Transverse colon (tissue), 4 donors: ENCODE results near the gene PHACTR2. TPM values are rescaled to one million over a fixed set of nuclear protein-coding genes. Genes with fewer than 3 reads are reported as not detected.

Experiments
- DNase-seq: peaks from one replicate; pipeline ENCODE4 v3.0.0-alpha.2; 2019
- H3K27ac ChIP-seq, 4 donors: fragments of 200-600 bp; sonication (generic); 2 replicates each; pipeline ENCODE4 v1.5.1; 2016 to 2018; ENCODE audit warnings: inconsistent platforms in 4 of 4
- H3K27me3 ChIP-seq: fragments of 200-600 bp; sonication (generic); 2 replicates; pipeline ENCODE4 v1.5.1; 2017; ENCODE audit warnings: inconsistent platforms
- H3K36me3 ChIP-seq, 4 donors: fragments of 200-600 bp; sonication (generic); 2 replicates each; pipeline ENCODE4 v1.5.1; 2017 to 2019; ENCODE audit warnings: inconsistent platforms in 4 of 4
- H3K4me1 ChIP-seq, 4 donors: fragments of 200-600 bp; sonication (generic); 2 replicates each; pipeline ENCODE4 v1.5.1; 2017 to 2020; ENCODE audit warnings: inconsistent platforms in 4 of 4
- H3K4me3 ChIP-seq, 4 donors: fragments of 200-600 bp; sonication (generic); 1 replicate in 1 of 4; 2 replicates in 3 of 4; pipeline versions ENCODE4 v1.5.1 to v1.6.1; 2017 to 2019; ENCODE audit warnings: inconsistent platforms in 4 of 4
- H3K9me3 ChIP-seq, 2 donors: fragments of 200-600 bp; sonication (generic); 2 replicates each; pipeline ENCODE4 v1.5.1; 2017 to 2019; ENCODE audit warnings: inconsistent platforms in 2 of 2
- EP300 ChIP-seq: sonication (generic); formaldehyde crosslinking; IDR thresholded peaks from one replicate; pipeline ENCODE4 v1.6.1; 2017; ENCODE audit warnings: antibody characterized with exemption, low read depth
- POLR2A ChIP-seq: fragments of 450-650 bp; IDR thresholded peaks from one replicate; pipeline ENCODE4 v1.6.1; 2016; ENCODE audit warnings: antibody characterized with exemption, mild to moderate bottlenecking, moderate library complexity
- POLR2AphosphoS5 ChIP-seq, 3 donors: sonication (generic); formaldehyde crosslinking; IDR thresholded peaks; one replicate each; pipeline ENCODE4 v1.6.1; 2016; ENCODE audit warnings: antibody characterized with exemption in 3 of 3
- WGBS, 2 donors: methylation state at CpG; one replicate each; pipeline ENCODE4 v1.1.5; 2018; ENCODE audit warnings: low coverage in 1 of 2; 5-methylcytosine and 5-hydroxymethylcytosine counted together
- in situ Hi-C, 4 donors: fragments of 200-750 bp; cut with MboI; loops; one replicate each; pipeline versions ENCODE4 v1.15.0 to v1.15.1; 2017; ENCODE audit warnings: low sequenced_read_pairs in 3 of 4, low pct_ligation_motif_present in 1 of 4, low pct_unique_long_range_greater_than_20kb in 1 of 4
- intact Hi-C: fragments of 100-400 bp; cut with DNase I; formaldehyde crosslinking; loops from one replicate; pipeline ENCODE4 v1.15.1; 2023; ENCODE audit warnings: low total_unique reads
- total RNA-seq, 4 donors: library from RNA; depleted of rRNA; stranded (reverse); fragments of >200 nt; gene quantifications; one replicate each; pipeline ENCODE4 v1.1.0, GENCODE V29; 2016
- TF ChIP-seq, protein P1 (sequence below), 5 experiments: fragments of 200-600 bp in 3 of 5; fragments of 450-650 bp in 2 of 5; sonication (generic) in 3 of 5; IDR thresholded peaks; 1 replicate in 2 of 5; 2 replicates in 3 of 5; pipeline ENCODE4 v1.5.1; 2016 to 2017; ENCODE audit warnings: antibody characterized with exemption in 5 of 5, inconsistent platforms in 3 of 5, mild to moderate bottlenecking in 2 of 5, moderate library complexity in 1 of 5

The PHACTR2 gene
- total RNA-seq, 4 donors from 2014 or later, result 38.6 to 56.8 (median 48.7) TPM

DNA sequence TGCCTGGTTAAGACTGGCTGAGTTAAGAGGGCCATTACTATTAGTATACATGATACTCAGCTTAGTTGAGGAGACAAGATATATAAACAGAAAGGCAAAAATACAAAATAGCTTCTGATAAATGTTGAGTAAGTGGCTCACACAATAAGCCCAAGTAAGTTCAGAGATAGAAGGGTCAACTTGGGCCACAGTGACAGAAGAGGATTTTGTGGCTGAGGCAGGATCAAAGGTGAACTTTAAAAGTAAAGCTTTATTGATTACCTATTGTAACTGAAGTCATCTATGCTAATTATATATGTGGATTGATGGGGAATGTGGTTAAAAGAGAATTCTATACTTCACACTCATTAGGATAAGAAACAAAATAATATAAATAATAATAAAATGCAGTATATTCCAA lies 80.8 kb downstream of the PHACTR2 start:
- H3K4me3 ChIP-seq, result no peak overlapping the region
- no peak for DNase-seq
- H3K9me3 ChIP-seq, result no peaks in the 10 kb centered on the region
- no peak for TF ChIP-seq EP300
- TF ChIP-seq POLR2A, result no peak
- TF ChIP-seq, protein P1, sequence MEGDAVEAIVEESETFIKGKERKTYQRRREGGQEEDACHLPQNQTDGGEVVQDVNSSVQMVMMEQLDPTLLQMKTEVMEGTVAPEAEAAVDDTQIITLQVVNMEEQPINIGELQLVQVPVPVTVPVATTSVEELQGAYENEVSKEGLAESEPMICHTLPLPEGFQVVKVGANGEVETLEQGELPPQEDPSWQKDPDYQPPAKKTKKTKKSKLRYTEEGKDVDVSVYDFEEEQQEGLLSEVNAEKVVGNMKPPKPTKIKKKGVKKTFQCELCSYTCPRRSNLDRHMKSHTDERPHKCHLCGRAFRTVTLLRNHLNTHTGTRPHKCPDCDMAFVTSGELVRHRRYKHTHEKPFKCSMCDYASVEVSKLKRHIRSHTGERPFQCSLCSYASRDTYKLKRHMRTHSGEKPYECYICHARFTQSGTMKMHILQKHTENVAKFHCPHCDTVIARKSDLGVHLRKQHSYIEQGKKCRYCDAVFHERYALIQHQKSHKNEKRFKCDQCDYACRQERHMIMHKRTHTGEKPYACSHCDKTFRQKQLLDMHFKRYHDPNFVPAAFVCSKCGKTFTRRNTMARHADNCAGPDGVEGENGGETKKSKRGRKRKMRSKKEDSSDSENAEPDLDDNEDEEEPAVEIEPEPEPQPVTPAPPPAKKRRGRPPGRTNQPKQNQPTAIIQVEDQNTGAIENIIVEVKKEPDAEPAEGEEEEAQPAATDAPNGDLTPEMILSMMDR (IDR thresholded peaks at IDR 0.05), result no peak
- no peaks in the 10 kb centered on the region for H3K27me3 ChIP-seq
- no peaks in the 10 kb centered on the region for H3K36me3 ChIP-seq
- no peak overlapping the region for H3K27ac ChIP-seq
- intact Hi-C loops, result no loop called here
- peaks cover 0 to 4% (median 0%) of the 10 kb centered on the region in 4 donors for H3K4me1 ChIP-seq
- in situ Hi-C loops, result no loop called here

DNA sequence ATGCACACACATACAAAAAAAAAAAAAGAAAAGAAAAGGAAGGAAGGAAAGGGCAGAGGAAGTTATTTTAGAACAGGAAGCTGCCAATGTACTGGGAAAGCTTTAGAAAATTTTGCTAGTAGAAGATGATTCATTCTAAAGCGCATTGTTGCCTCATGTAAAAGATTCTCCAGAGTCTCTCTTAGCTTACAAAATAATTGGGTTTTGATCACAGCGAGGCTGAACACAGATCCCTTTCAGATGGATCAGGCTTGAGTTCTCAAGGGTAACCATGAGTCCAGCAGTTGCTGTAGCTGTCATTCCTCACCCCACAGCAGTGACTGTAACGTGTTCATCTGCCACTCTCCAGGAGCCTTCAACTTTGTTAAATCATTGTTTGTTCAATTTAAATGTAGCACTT lies 81.9 kb downstream of the PHACTR2 start:
- Histone ChIP-seq H3K27ac (no peak overlapping the region), H3K9me3 (no peaks in the 10 kb centered on the region), H3K36me3 (no peaks in the 10 kb centered on the region), H3K4me1 (peaks cover 0 to 4% (median 0%) of the 10 kb centered on the region in 4 donors), H3K27me3 (no peaks in the 10 kb centered on the region), H3K4me3 (no peak overlapping the region)
- no peak for TF ChIP-seq EP300
- TF ChIP-seq, protein P1 (IDR thresholded peaks at IDR 0.05), result no peak
- TF ChIP-seq POLR2A, result no peak
- no peak for TF ChIP-seq POLR2AphosphoS5 (IDR thresholded peaks at IDR 0.05)
- no peak for DNase-seq
- 81 to 86% methylated on average over 2 to 3 of the region's 3 CpGs for WGBS, 2 donors
- intact Hi-C loops (no loop called here), in situ Hi-C loops (no loop called here)

- Histone ChIP-seq H3K4me3 (no peak overlapping the region), H3K27ac (no peak overlapping the region), H3K27me3 (no peaks in the 10 kb centered on the region), H3K4me1 (no peaks in the 10 kb centered on the region), H3K9me3 (no peaks in the 10 kb centered on the region), H3K36me3 (peaks cover 0 to 5% (median 2%) of the 10 kb centered on the region in 4 donors)
- in situ Hi-C loops, result no loop called here
- intact Hi-C loops, result no loop called here
- DNase-seq, result no peak
- TF ChIP-seq EP300 (no peak), POLR2AphosphoS5 (IDR thresholded peaks at IDR 0.05) (no peak), POLR2A (no peak)
- TF ChIP-seq, protein P1 (IDR thresholded peaks at IDR 0.05), result no peak
These were observed 83.3 kb downstream of the PHACTR2 start for GRCh38 chr6:143761074-143761473.

GRCh38 chr6:143762126-143762525 lies 84.4 kb downstream of the PHACTR2 start:
- Histone ChIP-seq H3K36me3 (peaks cover 0 to 11% (median 5%) of the 10 kb centered on the region in 4 donors), H3K4me1 (no peaks in the 10 kb centered on the region), H3K4me3 (no peak overlapping the region), H3K9me3 (no peaks in the 10 kb centered on the region), H3K27me3 (no peaks in the 10 kb centered on the region), H3K27ac (no peak overlapping the region)
- DNase-seq, result no peak
- TF ChIP-seq POLR2AphosphoS5 (IDR thresholded peaks at IDR 0.05) (no peak), POLR2A (no peak), EP300 (no peak)
- TF ChIP-seq, protein P1 (IDR thresholded peaks at IDR 0.05), result no peak
- intact Hi-C loops (no loop called here), in situ Hi-C loops (no loop called here)
- WGBS, 2 donors, result 57 to 72% methylated on average over 3 of the region's 3 CpGs
